Bronchial epithelial cell (primary cell): ENCODE measurements around the gene SYT14. TPM values are rescaled to one million over a fixed set of nuclear protein-coding genes. Genes with fewer than 3 reads are reported as not detected.

Source experiments
- DNase-seq: peaks from one replicate; pipeline ENCODE4 v3.0.0-alpha.2; 2010; ENCODE audit warnings: low read depth
- FAIRE-seq: peaks from 2 replicates; lab custom pipeline; 2011; peaks lifted over from hg19 to GRCh38; lab: Jason Lieb, UNC
- H3K27me3 ChIP-seq: 2 replicates; pipeline ENCODE4 v1.5.1; 2011; ENCODE audit warnings: low read length; ENCODE audit not compliant: control insufficient read depth, insufficient read depth
- H3K36me3 ChIP-seq: 2 replicates; pipeline ENCODE4 v1.5.1; 2011; ENCODE audit warnings: low read length; ENCODE audit not compliant: control insufficient read depth, insufficient read depth
- H3K4me3 ChIP-seq: 2 replicates; pipeline ENCODE4 v1.5.1; 2011; ENCODE audit warnings: mild to moderate bottlenecking, low read depth, low read length, control low read depth
- CTCF ChIP-seq: IDR thresholded peaks from 2 replicates; pipeline ENCODE4 v1.5.1; 2011; ENCODE audit warnings: mild to moderate bottlenecking, moderate library complexity, low read length, control low read depth, inconsistent platforms; ENCODE audit not compliant: insufficient read depth, severe bottlenecking
- total RNA-seq: library from RNA; depleted of rRNA; stranded (reverse); fragments of >200 nt; gene quantifications from 2 replicates; pipeline ENCODE4 v1.2.1, GENCODE V29; 2014

SYT14 gene
- total RNA-seq, 1 donor from 2014 or later: not detected

GRCh38 chr1:209983953-209984352 is 45.9 kb downstream of the SYT14 start:
- Histone ChIP-seq H3K36me3 (no peaks in the 10 kb centered on the region), H3K4me3 (no peak overlapping the region), H3K27me3 (peaks cover 2% of the 10 kb centered on the region)
- DNase-seq (no peak), FAIRE-seq (no peak)
- no peak for TF ChIP-seq CTCF

DNA sequence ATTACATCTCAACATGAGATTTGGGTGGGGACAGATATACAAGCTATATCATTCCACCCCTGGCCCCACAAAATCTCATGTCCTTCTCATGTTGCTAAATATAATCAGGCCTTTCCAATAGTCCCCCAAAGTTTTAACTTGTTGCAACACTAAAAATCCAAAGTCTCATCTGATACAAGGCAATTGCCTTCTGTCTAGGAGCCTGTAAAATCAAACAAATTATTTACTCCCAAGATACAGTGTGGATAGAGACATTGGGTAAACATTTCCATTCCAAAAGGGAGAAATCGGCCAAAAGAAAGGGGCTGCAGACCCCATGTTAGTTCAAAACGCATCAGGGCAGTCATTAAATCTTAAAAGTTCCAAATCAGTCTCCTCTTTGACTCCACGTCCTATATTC is 47.0 kb downstream of the SYT14 start:
- H3K27me3 ChIP-seq: peaks cover 2% of the 10 kb centered on the region
- H3K36me3 ChIP-seq: no peaks in the 10 kb centered on the region
- DNase-seq (no peak), FAIRE-seq (no peak)
- no peak for TF ChIP-seq CTCF
- H3K4me3 ChIP-seq: no peak overlapping the region

DNA sequence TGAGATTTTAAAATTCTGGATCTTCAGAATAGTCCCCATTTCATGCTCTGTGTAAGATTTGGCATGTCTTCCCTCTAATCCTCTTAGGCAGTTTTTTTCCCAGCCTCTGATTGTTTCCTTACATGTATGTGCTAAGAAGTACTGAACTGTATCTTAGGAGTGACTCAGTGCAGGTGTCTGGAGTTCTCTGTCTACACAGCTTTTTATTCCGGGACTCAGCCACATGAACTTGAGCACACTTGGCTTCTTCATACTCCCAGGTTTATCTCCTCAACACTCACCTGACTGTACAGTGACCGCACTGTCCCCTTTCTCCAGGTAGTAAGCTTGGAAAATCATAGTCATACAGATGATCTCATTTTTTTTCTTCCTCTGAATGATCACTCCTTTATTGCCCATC is 50.7 kb downstream of the SYT14 start:
- TF ChIP-seq CTCF: no peak
- H3K36me3 ChIP-seq: no peaks in the 10 kb centered on the region
- FAIRE-seq (no peak), DNase-seq (peak; percentile 38)
- no peak overlapping the region for H3K4me3 ChIP-seq
- H3K27me3 ChIP-seq: peaks cover 3% of the 10 kb centered on the region

- no peak for FAIRE-seq
- TF ChIP-seq CTCF: no peak
- H3K27me3 ChIP-seq: peaks cover 1% of the 10 kb centered on the region
- no peak overlapping the region for H3K4me3 ChIP-seq
- H3K36me3 ChIP-seq: no peaks in the 10 kb centered on the region
- peak; percentile 44 for DNase-seq
Observed at GRCh38 chr1:209989525-209989924, 51.5 kb downstream of the SYT14 start.

DNA sequence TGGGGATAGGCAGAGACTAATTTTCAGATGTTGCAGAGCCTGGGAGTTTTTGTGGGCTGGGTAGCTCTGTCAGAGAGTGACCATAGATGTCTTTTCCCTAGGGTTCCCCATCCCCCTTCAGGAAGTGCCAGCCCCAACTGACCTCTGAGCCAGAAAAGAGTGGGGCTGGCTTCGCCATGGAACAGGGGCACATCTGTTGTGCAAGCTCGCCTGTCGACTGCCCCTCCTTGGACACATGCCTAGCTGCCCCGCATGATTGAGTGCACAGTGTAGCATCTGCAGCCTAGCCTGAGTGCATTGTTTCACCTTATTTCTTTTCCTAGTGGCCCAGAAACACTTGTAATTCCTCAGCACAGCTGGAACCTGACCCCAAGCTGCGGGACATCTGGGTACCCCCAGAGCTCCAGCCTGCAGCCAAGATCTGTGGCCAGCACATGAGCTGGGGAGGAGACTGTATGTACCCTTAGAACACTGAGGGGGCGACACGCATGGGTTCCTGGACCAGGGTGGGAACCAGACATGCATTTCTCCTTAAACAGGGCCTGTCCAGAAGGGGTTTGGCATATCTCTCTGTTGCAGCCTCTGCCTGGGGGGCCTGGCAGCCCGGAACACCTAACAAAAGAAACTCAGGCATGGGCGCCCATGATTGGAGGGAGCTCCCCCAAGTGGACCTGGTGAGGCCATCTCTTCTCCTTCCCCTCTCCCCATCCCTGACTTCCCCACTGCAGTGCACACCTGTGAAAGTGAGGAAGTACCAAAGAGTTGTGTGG is 55.2 kb downstream of the SYT14 start:
- no peak for TF ChIP-seq CTCF
- Histone ChIP-seq H3K4me3 (no peak overlapping the region), H3K27me3 (peaks cover 1% of the 10 kb centered on the region), H3K36me3 (no peaks in the 10 kb centered on the region)
- FAIRE-seq: no peak
- no peak for DNase-seq

DNA sequence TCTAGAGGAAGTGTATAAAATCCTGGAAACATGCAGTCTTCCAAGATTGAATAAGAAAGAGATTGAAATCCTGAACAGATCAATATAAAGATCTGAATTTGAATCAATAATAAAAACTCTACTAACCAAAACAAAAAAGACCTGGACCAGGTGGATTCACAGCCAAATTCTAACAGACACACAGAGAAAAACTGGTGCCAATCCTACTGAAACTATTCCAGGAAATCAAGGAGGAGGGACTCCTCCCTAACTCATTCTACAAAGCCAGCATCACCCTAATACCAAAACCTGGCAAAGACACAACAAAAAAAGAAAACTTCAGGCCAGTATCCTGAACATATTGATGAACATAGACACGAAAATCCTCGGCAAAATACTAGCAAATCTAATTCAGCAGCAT is 58.3 kb downstream of the SYT14 start:
- H3K36me3 ChIP-seq: no peaks in the 10 kb centered on the region
- DNase-seq: no peak
- peaks cover 1% of the 10 kb centered on the region for H3K27me3 ChIP-seq
- FAIRE-seq: no peak
- no peak overlapping the region for H3K4me3 ChIP-seq
- no peak for TF ChIP-seq CTCF
